G401 (cell line): ENCODE results near the gene FAM131A. TPM values are rescaled to one million over a fixed set of nuclear protein-coding genes. Genes with fewer than 3 reads are reported as not detected.

Source experiments
- DNase-seq: peaks from one replicate; pipeline ENCODE4 v3.0.0-alpha.2; 2015; ENCODE audit warnings: low spot score
- in situ Hi-C: cut with HindIII; loops from 2 replicates; pipeline ENCODE4 v1.10.0; 2016; ENCODE audit warnings: low sequenced_read_pairs, mixed read lengths
- total RNA-seq: library from RNA; depleted of rRNA; stranded (reverse); fragments of >200 nt; shearing (Covaris generic); gene quantifications from 2 replicates; pipeline ENCODE4 v1.2.3, GENCODE V29; 2014; rRNA removed

Gene FAM131A
- total RNA-seq, 1 experiment from 2014 or later = 31.2 TPM

DNA sequence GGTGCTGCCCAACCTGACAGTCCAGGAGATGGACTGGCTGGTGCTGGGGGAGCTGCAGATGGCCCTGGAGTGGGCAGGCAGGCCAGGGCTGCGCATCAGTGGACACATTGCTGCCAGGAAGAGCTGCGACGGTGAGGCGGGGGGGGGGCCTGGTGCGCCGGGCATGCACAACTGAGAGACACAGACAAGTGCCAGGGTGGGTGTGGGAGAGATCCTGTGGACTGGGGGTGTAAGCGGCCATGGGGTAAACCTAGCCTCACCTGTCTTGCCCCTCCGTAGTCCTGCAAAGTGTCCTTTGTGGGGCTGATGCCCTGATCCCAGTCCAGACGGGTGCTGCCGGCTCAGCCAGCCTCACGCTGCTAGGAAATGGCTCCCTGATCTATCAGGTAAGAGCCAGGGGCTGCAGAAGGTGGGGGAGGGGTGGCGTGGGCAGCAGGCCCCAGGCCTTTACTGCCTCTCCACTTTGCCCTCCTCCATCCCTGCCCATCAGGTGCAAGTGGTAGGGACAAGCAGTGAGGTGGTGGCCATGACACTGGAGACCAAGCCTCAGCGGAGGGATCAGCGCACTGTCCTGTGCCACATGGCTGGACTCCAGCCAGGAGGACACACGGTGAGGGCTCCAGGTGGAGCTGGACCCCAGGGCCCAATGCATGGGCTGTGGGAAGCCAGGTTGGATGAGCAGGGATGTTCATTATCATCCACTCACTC, 45.8 kb downstream of the FAM131A start:
- in situ Hi-C loops = no loop called here
- peak; percentile 69 for DNase-seq

DNA sequence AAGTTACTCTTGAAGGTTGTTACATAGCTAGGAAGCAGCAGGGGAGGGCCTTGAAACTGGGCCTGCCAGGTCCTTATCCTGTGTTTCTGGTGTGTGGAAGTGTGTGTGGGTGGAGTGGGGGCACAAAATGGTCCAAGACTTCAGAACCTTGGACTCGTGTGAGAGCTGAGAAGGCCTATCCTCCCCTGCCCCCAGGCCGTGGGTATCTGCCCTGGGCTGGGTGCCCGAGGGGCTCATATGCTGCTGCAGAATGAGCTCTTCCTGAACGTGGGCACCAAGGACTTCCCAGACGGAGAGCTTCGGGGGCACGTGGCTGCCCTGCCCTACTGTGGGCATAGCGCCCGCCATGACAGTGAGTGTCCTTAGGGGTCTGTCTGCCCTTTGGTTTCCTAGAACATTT, 46.9 kb downstream of the FAM131A start:
- in situ Hi-C loops = no loop called here
- DNase-seq = no peak

DNA sequence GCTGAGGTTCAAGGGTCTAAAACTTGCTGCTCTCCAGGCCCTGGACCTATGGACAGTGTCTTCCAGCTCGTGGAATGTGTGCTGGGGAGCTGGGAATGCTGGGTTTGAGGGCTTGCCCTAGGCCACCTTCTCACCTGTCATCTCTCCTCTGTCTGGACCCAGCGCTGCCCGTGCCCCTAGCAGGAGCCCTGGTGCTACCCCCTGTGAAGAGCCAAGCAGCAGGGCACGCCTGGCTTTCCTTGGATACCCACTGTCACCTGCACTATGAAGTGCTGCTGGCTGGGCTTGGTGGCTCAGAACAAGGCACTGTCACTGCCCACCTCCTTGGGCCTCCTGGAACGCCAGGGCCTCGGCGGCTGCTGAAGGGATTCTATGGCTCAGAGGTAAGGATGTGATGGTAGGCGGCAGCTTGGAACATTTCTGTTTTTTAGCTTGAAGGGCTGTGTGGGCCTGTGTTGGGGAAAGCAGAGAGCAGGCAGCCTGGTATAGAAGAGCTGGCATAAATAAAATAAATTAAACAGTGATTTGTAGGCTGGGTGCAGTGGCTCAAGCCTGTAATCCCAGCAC, 47.5 kb downstream of the FAM131A start:
- in situ Hi-C loops = no loop called here
- no peak for DNase-seq

DNA sequence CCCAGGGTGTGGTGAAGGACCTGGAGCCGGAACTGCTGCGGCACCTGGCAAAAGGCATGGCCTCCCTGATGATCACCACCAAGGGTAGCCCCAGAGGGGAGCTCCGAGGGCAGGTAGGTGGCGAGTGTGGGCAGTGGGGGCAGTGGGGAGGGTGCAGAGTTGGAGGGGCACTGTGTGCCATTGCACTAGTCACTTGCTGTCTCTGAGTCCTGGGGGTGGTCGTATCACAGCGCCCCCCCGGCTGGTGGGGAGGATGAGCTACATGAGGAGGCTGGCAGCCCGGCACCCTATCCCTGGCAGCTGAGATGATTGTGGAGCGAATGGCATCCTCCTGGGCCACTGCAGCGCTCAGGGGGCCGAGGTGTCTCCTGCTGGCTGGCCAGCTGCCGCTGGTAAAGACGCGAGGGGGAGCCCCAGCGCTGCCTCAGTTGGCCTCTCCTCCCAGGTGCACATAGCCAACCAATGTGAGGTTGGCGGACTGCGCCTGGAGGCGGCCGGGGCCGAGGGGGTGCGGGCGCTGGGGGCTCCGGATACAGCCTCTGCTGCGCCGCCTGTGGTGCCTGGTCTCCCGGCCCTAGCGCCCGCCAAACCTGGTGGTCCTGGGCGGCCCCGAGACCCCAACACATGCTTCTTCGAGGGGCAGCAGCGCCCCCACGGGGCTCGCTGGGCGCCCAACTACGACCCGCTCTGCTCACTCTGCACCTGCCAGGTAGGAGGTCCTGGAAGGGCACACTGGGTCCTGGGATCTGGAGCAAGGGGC, 48.8 kb downstream of the FAM131A start:
- in situ Hi-C loops = no loop called here
- no peak for DNase-seq

DNA sequence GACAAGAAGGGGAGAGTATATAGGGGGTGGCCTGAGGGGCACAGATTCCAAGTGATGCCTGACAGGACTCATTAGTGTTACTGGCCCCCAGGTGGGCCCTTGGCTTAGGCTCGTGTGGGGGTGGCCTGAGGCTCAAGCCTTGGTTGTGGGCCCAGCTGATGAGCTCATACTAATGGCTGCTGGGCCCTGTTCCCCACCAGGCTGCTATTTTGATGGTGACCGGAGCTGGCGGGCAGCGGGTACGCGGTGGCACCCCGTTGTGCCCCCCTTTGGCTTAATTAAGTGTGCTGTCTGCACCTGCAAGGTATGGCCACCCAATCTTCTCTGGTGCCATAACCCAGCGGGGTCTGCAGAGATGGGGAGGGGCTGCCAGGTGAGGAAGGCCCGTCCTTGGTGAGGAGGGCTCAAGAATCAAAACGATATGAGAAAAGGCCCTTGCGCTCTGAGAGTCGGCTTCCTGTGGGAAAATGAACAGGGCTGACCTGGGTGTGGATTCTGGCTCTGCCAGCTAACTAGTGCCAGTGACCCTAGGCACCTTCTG, 49.8 kb downstream of the FAM131A start:
- in situ Hi-C loops = no loop called here
- no peak for DNase-seq

DNA sequence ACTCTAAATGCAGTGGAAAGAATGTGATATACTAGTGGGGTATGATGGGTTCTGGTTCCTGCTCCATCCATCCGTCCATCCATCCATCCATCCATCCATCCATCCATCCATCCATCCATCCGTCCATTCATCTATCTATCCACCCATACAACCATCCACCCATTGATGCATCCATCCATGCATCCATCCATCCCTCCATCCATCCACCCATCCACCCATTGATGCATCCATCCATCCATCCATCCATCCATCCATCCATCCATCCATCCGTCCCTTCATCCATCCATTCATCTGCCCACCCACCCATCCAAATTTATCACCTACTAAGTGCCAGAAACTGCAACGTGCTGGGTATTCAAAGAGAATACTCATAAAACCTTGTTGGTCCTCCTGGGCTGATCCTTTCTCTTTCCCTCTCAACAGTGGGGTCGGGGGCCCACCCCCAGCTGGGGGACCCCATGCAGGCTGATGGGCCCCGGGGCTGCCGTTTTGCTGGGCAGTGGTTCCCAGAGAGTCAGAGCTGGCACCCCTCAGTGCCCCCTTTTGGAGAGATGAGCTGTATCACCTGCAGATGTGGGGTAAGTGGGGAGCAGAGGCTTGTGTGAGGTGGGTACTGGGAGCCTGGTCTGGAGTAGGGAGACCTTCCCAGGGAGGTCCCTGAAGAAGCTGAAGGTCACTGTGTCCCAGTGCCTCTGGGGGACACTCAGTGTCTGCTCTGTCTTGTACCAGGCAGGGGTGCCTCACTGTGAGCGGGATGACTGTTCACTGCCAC, 51.0 kb downstream of the FAM131A start:
- no peak for DNase-seq
- in situ Hi-C loops = no loop called here

DNA sequence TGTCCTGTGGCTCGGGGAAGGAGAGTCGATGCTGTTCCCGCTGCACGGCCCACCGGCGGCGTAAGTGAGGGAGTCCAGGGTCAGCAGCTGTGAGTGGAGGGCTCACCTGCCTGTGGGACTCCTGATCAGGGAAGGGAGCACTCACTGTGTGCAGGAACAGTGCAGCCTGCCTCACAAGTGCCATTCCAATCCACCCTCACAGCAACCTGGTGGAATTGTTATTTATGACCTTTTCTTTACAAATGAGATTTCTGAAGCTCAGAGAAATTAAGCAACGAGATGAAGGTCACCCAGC, 51.5 kb downstream of the FAM131A start:
- in situ Hi-C loops = no loop called here
- no peak for DNase-seq

DNA sequence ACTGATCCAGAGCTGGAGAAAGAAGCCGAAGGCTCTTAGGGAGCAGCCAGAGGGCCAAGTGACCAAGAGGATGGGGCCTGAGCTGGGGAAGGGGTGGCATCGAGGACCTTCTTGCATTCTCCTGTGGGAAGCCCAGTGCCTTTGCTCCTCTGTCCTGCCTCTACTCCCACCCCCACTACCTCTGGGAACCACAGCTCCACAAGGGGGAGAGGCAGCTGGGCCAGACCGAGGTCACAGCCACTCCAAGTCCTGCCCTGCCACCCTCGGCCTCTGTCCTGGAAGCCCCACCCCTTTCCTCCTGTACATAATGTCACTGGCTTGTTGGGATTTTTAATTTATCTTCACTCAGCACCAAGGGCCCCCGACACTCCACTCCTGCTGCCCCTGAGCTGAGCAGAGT, 52.0 kb downstream of the FAM131A start:
- no peak for DNase-seq
- in situ Hi-C loops = no loop called here

DNA sequence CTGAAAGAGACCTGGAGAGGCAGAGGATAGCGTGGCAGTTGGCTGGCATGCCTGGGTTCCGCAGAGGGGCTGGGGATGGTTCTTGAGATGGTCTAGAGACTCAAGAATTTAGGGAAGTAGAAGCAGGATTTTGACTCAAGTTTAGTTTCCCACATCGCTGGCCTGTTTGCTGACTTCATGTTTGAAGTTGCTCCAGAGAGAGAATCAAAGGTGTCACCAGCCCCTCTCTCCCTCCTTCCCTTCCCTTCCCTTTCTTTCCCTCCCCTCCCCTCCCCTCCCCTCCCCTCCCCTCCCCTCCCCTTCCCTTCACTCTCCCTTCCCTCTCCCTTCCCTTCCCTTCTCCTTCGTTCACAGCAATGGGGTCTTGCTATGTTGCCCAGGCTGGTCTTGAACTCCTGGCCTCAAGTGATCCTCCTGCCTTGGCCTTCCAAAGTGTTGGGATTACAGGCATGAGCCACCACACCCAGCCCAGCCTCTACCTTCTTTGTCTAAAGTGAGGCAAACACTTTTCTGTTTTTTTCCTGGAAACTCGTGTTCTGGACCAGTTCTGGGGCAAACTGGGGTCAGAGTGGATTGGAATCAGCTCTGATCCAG, 52.6 kb downstream of the FAM131A start:
- DNase-seq = no peak
- in situ Hi-C loops = no loop called here

DNA sequence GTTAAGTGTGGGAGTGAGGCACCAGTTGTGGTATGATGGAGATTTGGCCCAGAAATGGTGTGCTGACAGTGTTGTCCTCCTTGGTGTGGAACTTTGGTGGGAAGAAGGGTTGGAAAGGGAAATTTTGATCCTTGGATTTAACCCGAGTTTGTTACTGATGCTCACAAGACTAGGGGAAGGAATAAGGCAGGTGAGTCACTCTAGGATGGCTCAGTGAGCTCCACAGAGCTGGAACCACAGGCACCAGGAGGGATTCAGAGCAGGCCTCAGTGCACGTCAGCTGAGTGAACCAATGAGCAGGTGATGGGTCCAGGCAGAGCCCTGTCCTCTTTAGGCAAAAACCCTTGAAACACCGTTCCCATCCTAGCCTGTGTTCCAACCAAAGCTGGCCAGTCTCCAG, 53.9 kb downstream of the FAM131A start:
- in situ Hi-C loops = no loop called here

DNA sequence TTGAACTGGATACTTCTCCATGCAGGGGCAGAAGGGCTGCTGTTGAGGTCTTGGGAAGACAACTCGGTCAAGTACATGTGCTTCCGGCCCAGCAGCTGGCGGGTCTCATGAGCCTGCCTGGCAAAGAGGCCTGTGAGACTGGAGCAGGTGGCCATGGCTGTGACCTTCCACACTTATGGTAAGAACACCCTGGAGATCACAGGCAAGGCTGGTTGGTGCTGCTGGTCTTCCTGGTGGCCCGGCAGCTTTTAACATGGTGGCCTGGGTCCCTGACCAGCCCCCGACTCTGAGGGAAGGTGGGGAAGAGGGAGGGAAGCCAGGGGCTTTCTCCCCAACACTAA, 57.9 kb downstream of the FAM131A start:
- no peak for DNase-seq
- in situ Hi-C loops = no loop called here

More for the DNA sequence above, 53.9 kb downstream of the FAM131A start:
- DNase-seq = no peak

Other genes starting within 250 kb of the FAM131A start
- not detected in 2 replicates for gene HTR3E, start 240.5 kb upstream of the FAM131A start, total RNA-seq
- 64.3 and 64.9 TPM in 2 replicates for gene EIF2B5, start 202.2 kb upstream of the FAM131A start, total RNA-seq
- 41.6 and 47.0 TPM in 2 replicates for gene DVL3, start 182.2 kb upstream of the FAM131A start, total RNA-seq
- 330 and 352 TPM in 2 replicates for gene AP2M1, start 162.7 kb upstream of the FAM131A start, total RNA-seq
- 47.0 and 63.5 TPM in 2 replicates for gene ABCF3, start 151.4 kb upstream of the FAM131A start, total RNA-seq
- 0.20 and 0.43 TPM in 2 replicates for gene VWA5B2, start 108.0 kb upstream of the FAM131A start, total RNA-seq
- 24.8 and 32.4 TPM in 2 replicates for gene ALG3, start 88.6 kb upstream of the FAM131A start, total RNA-seq
- gene EEF1AKMT4, start 87.9 kb upstream of the FAM131A start, total RNA-seq = 18.8 and 23.3 TPM in 2 replicates
- 0.25 and 0.37 TPM in 2 replicates for gene CAMK2N2, start 76.0 kb upstream of the FAM131A start, total RNA-seq
- not detected in 2 replicates for gene ECE2, start 61.6 kb upstream of the FAM131A start, total RNA-seq
- gene PSMD2, start 38.4 kb upstream of the FAM131A start, total RNA-seq = 629 and 907 TPM in 2 replicates
- 295 and 341 TPM in 2 replicates for gene EIF4G1, start 23.0 kb upstream of the FAM131A start, total RNA-seq
- 6.7 and 10.7 TPM in 2 replicates for gene CLCN2, start 24.0 kb downstream of the FAM131A start, total RNA-seq
- 136 and 144 TPM in 2 replicates for gene POLR2H, start 24.1 kb downstream of the FAM131A start, total RNA-seq
- gene THPO, start 40.6 kb downstream of the FAM131A start, total RNA-seq = 0.12 and 0.20 TPM in 2 replicates
- gene CHRD, start 42.5 kb downstream of the FAM131A start, total RNA-seq = 1.4 and 1.8 TPM in 2 replicates
- 2.8 and 3.9 TPM in 2 replicates for gene EPHB3, start 224.2 kb downstream of the FAM131A start, total RNA-seq